Gastrocnemius medialis (tissue), 4 donors: ENCODE results near the gene GOSR2. TPM values are rescaled to one million over a fixed set of nuclear protein-coding genes. Genes with fewer than 3 reads are reported as not detected.

Experiments
- ATAC-seq, 2 donors: fragments of 150-250 bp; one replicate each; pipeline ENCODE4 v1.9.1; 2016
- DNase-seq, 2 donors: peaks; one replicate each; pipeline ENCODE4 v3.0.0-alpha.2; 2019
- H3K27ac ChIP-seq, 4 donors: fragments of 200-600 bp; sonication (generic); 1 replicate in 1 of 4; 2 replicates in 3 of 4; pipeline ENCODE4 v1.5.1; 2016 to 2018; ENCODE audit warnings: mild to moderate bottlenecking in 2 of 4, moderate library complexity in 1 of 4
- H3K27me3 ChIP-seq, 3 donors: fragments of 200-600 bp; sonication (generic) in 2 of 3; 1 replicate in 1 of 3; 2 replicates in 2 of 3; pipeline versions ENCODE4 v1.5.1 to v1.6.0; 2016 to 2019; ENCODE audit warnings: mild to moderate bottlenecking in 1 of 3, moderate library complexity in 1 of 3
- H3K36me3 ChIP-seq, 2 donors: fragments of 200-600 bp; sonication (generic) in 1 of 2; one replicate each; pipeline ENCODE4 v1.5.1; 2017 to 2018
- H3K4me1 ChIP-seq, 2 donors: fragments of 200-600 bp; sonication (generic) in 1 of 2; one replicate each; pipeline ENCODE4 v1.5.1; 2016 to 2017; ENCODE audit warnings: mild to moderate bottlenecking in 2 of 2
- H3K4me3 ChIP-seq, 4 donors: fragments of 200-600 bp; sonication (generic) in 3 of 4; 1 replicate in 1 of 4; 2 replicates in 3 of 4; pipeline ENCODE4 v1.5.1; 2016 to 2019; ENCODE audit warnings: mild to moderate bottlenecking in 2 of 4
- H3K9me3 ChIP-seq, 3 donors: fragments of 200-600 bp; sonication (generic) in 2 of 3; 1 replicate in 1 of 3; 2 replicates in 2 of 3; pipeline ENCODE4 v1.5.1; 2016 to 2019
- CTCF ChIP-seq, 5 experiments: fragments of 450-650 bp in 3 of 5; fragments of 200-600 bp in 2 of 5; sonication (generic) in 2 of 5; IDR thresholded peaks in 4 of 5; conservative IDR thresholded peaks in 1 of 5; 1 replicate in 4 of 5; 2 replicates in 1 of 5; pipeline ENCODE4 v1.5.1; 2016 to 2019; ENCODE audit warnings: antibody characterized with exemption in 5 of 5, mild to moderate bottlenecking in 3 of 5, moderate library complexity in 3 of 5
- POLR2A ChIP-seq, 2 donors: fragments of 450-650 bp; IDR thresholded peaks; one replicate each; pipeline ENCODE4 v1.6.1; 2017; ENCODE audit warnings: antibody characterized with exemption in 2 of 2, mild to moderate bottlenecking in 2 of 2, moderate library complexity in 2 of 2
- in situ Hi-C, 4 donors: fragments of 200-750 bp; cut with MboI; loops; one replicate each; pipeline versions ENCODE4 v1.15.0 to v1.8.0; 2017; ENCODE audit warnings: low sequenced_read_pairs in 4 of 4
- intact Hi-C: fragments of 100-400 bp; cut with DNase I; formaldehyde crosslinking; loops from one replicate; pipeline ENCODE4 v1.15.1; 2023; ENCODE audit warnings: low total_unique reads
- total RNA-seq, 4 donors: library from RNA; depleted of rRNA; stranded (reverse); fragments of >200 nt; gene quantifications; one replicate each; pipeline versions ENCODE4 v1.1.0 to v1.2.3, GENCODE V29; 2016

Gene GOSR2
- total RNA-seq, 4 donors from 2014 or later: 25.3 to 32.9 (median 31.6) TPM

GRCh38 chr17:46958041-46958591, 35.2 kb downstream of the GOSR2 start:
- intact Hi-C loops (no loop called here), in situ Hi-C loops (no loop called here)
- Histone ChIP-seq H3K36me3 (no peaks in the 10 kb centered on the region), H3K9me3 (no peaks in the 10 kb centered on the region), H3K4me3 (no peak overlapping the region), H3K27me3 (no peaks in the 10 kb centered on the region), H3K27ac (no peak overlapping the region), H3K4me1 (no peaks in the 10 kb centered on the region)
- TF ChIP-seq POLR2A (IDR thresholded peaks at IDR 0.05): no peak
- no peak for TF ChIP-seq CTCF (IDR thresholded peaks at IDR 0.05 in 4 of 5, conservative IDR thresholded peaks at IDR 0.05 in 1 of 5)
- no peak for ATAC-seq
- DNase-seq: no peak

GRCh38 chr17:46960152-46960551, 37.2 kb downstream of the GOSR2 start:
- Histone ChIP-seq H3K9me3 (no peaks in the 10 kb centered on the region), H3K27ac (no peak overlapping the region), H3K27me3 (no peaks in the 10 kb centered on the region), H3K4me1 (no peaks in the 10 kb centered on the region), H3K36me3 (no peaks in the 10 kb centered on the region), H3K4me3 (no peak overlapping the region)
- TF ChIP-seq CTCF (IDR thresholded peaks at IDR 0.05 in 4 of 5, conservative IDR thresholded peaks at IDR 0.05 in 1 of 5): no peak
- TF ChIP-seq POLR2A (IDR thresholded peaks at IDR 0.05): no peak
- no peak for DNase-seq
- intact Hi-C loops (no loop called here), in situ Hi-C loops (no loop called here)
- ATAC-seq: no peak

- intact Hi-C loops: no loop called here
- no peaks in the 10 kb centered on the region for H3K27me3 ChIP-seq
- ATAC-seq (no peak), DNase-seq (peak in 1 of 2 donors; percentile 8)
- H3K36me3 ChIP-seq: no peaks in the 10 kb centered on the region
- no peak overlapping the region for H3K27ac ChIP-seq
- no peaks in the 10 kb centered on the region for H3K4me1 ChIP-seq
- no peak overlapping the region for H3K4me3 ChIP-seq
- TF ChIP-seq POLR2A (IDR thresholded peaks at IDR 0.05) (no peak), CTCF (IDR thresholded peaks at IDR 0.05 in 4 of 5, conservative IDR thresholded peaks at IDR 0.05 in 1 of 5) (no peak)
- in situ Hi-C loops: no loop called here
- H3K9me3 ChIP-seq: no peaks in the 10 kb centered on the region
Observed at GRCh38 chr17:46962374-46962790, 39.4 kb downstream of the GOSR2 start.

- Histone ChIP-seq H3K27ac (no peak overlapping the region), H3K4me1 (no peaks in the 10 kb centered on the region), H3K4me3 (no peak overlapping the region), H3K9me3 (no peaks in the 10 kb centered on the region), H3K36me3 (no peaks in the 10 kb centered on the region), H3K27me3 (no peaks in the 10 kb centered on the region)
- intact Hi-C loops: no loop called here
- ATAC-seq (no peak), DNase-seq (no peak)
- no peak for TF ChIP-seq POLR2A (IDR thresholded peaks at IDR 0.05)
- TF ChIP-seq CTCF (IDR thresholded peaks at IDR 0.05 in 4 of 5, conservative IDR thresholded peaks at IDR 0.05 in 1 of 5): no peak
- in situ Hi-C loops: no loop called here
Observed at GRCh38 chr17:46963571-46963970, 40.6 kb downstream of the GOSR2 start.
